H9 (cell line): ENCODE results near the gene RTP4. TPM values are rescaled to one million over a fixed set of nuclear protein-coding genes. Genes with fewer than 3 reads are reported as not detected.

ENCODE experiments used
- DNase-seq: peaks from one replicate; pipeline ENCODE4 v3.0.0-alpha.2; 2017
- H2AFZ ChIP-seq: one replicate; pipeline ENCODE4 v1.6.1; 2013; ENCODE audit warnings: mild to moderate bottlenecking, low read length, control low read depth, moderate library complexity
- H2AK5ac ChIP-seq: 2 replicates; pipeline ENCODE4 v1.6.1; 2013; ENCODE audit warnings: low read length, control low read depth, mixed read lengths; ENCODE audit not compliant: insufficient read length
- H2BK120ac ChIP-seq: one replicate; pipeline ENCODE4 v1.6.1; 2013; ENCODE audit warnings: low read depth, mild to moderate bottlenecking, low read length, control low read depth, inconsistent platforms; ENCODE audit not compliant: poor library complexity, severe bottlenecking
- H2BK12ac ChIP-seq: 2 replicates; pipeline ENCODE4 v1.6.1; 2013; ENCODE audit warnings: low read length, control low read depth, mixed read lengths, low read depth; ENCODE audit not compliant: insufficient read length
- H2BK15ac ChIP-seq: 2 replicates; pipeline ENCODE4 v1.6.1; 2013; ENCODE audit warnings: low read depth, low read length, control low read depth
- H2BK20ac ChIP-seq: one replicate; pipeline ENCODE4 v1.6.1; 2013; ENCODE audit warnings: low read depth, mild to moderate bottlenecking, low read length, control low read depth, inconsistent platforms; ENCODE audit not compliant: poor library complexity, severe bottlenecking
- H2BK5ac ChIP-seq: 2 replicates; pipeline ENCODE4 v1.6.1; 2013; ENCODE audit warnings: low read length, control low read depth, mixed read lengths; ENCODE audit not compliant: insufficient read length
- H3K14ac ChIP-seq: 2 replicates; pipeline ENCODE4 v1.6.1; 2013; ENCODE audit warnings: low read length, control low read depth; ENCODE audit not compliant: insufficient read depth
- H3K18ac ChIP-seq: 2 replicates; pipeline ENCODE4 v1.6.1; 2013; ENCODE audit warnings: low read depth, mild to moderate bottlenecking, mixed read lengths, low read length, control low read depth; ENCODE audit not compliant: insufficient read length
- H3K23ac ChIP-seq: 2 replicates; pipeline ENCODE4 v1.6.1; 2013; ENCODE audit warnings: low read length, control low read depth, mixed read lengths, low read depth; ENCODE audit not compliant: insufficient read length
- H3K23me2 ChIP-seq: 2 replicates; pipeline ENCODE4 v1.6.1; 2013; ENCODE audit warnings: low read depth, mild to moderate bottlenecking, mixed read lengths, low read length, control low read depth; ENCODE audit not compliant: insufficient read length, poor library complexity, severe bottlenecking
- H3K27ac ChIP-seq: 2 replicates; pipeline ENCODE4 v1.5.1; 2013; ENCODE audit warnings: low read length, control low read depth, mixed read lengths, low read depth; ENCODE audit not compliant: insufficient read length
- H3K27me3 ChIP-seq: 2 replicates; pipeline ENCODE4 v1.6.1; 2013; ENCODE audit warnings: low read length, control low read depth, inconsistent platforms; ENCODE audit not compliant: insufficient read depth
- H3K4ac ChIP-seq: 2 replicates; pipeline ENCODE4 v1.6.1; 2013; ENCODE audit warnings: low read depth, mild to moderate bottlenecking, control low read depth, inconsistent platforms, low read length, moderate library complexity
- H3K4me1 ChIP-seq: 2 replicates; pipeline ENCODE4 v1.6.1; 2013; ENCODE audit warnings: low read length, control low read depth, inconsistent platforms; ENCODE audit not compliant: insufficient read depth
- H3K4me2 ChIP-seq: 2 replicates; pipeline ENCODE4 v1.6.1; 2013; ENCODE audit warnings: low read length, control low read depth, mixed read lengths; ENCODE audit not compliant: insufficient read length, insufficient read depth
- H3K56ac ChIP-seq: 2 replicates; pipeline ENCODE4 v1.6.1; 2013; ENCODE audit warnings: low read depth, mild to moderate bottlenecking, mixed read lengths, low read length, control low read depth; ENCODE audit not compliant: insufficient read length
- H3K79me1 ChIP-seq: 2 replicates; pipeline ENCODE4 v1.6.1; 2013; ENCODE audit warnings: low read depth, mild to moderate bottlenecking, moderate library complexity, low read length, control low read depth, inconsistent platforms; ENCODE audit not compliant: insufficient read depth, poor library complexity, severe bottlenecking
- H3K79me2 ChIP-seq: 2 replicates; pipeline ENCODE4 v1.6.1; 2013; ENCODE audit warnings: low read length, control low read depth, inconsistent platforms; ENCODE audit not compliant: insufficient read depth
- H3K9ac ChIP-seq: 2 replicates; pipeline ENCODE4 v1.6.1; 2013; ENCODE audit warnings: low read length, control low read depth, mixed read lengths; ENCODE audit not compliant: insufficient read length; ENCODE audit errors: extremely low read depth
- H3K9me3 ChIP-seq: one replicate; pipeline ENCODE4 v1.6.1; 2013; ENCODE audit warnings: low read depth, low read length, inconsistent platforms; ENCODE audit not compliant: control insufficient read depth
- H3T11ph ChIP-seq: one replicate; pipeline ENCODE4 v1.6.1; 2013; ENCODE audit warnings: mild to moderate bottlenecking, low read length, control low read depth, inconsistent platforms
- H4K20me1 ChIP-seq: one replicate; pipeline ENCODE4 v1.6.1; 2013; ENCODE audit not compliant: control insufficient read depth, insufficient read length, insufficient read depth
- H4K5ac ChIP-seq: 2 replicates; pipeline ENCODE4 v1.6.1; 2013; ENCODE audit warnings: low read depth, mild to moderate bottlenecking, mixed read lengths, low read length, control low read depth; ENCODE audit not compliant: insufficient read length
- H4K8ac ChIP-seq: replicated peaks from 2 replicates; pipeline ENCODE4 v1.6.1; 2013; ENCODE audit warnings: low read length, control low read depth, mixed read lengths, low read depth; ENCODE audit not compliant: insufficient read length
- H4K91ac ChIP-seq: 2 replicates; pipeline ENCODE4 v1.6.1; 2013; ENCODE audit warnings: low read depth, mild to moderate bottlenecking, moderate library complexity, mixed read lengths, low read length, control low read depth; ENCODE audit not compliant: insufficient read length
- H3K27ac Mint-ChIP-seq, 3 experiments: 2 replicates in 2 of 3; 3 replicates in 1 of 3; pipeline ENCODE4 v1.8.0; 2020 to 2021; ENCODE audit warnings: mixed read lengths in 3 of 3, mild to moderate bottlenecking in 1 of 3, moderate library complexity in 1 of 3
- H3K27me3 Mint-ChIP-seq: 2 replicates; pipeline ENCODE4 v1.8.0; 2021; ENCODE audit warnings: low read depth, mild to moderate bottlenecking, moderate library complexity, mixed read lengths
- H3K36me3 Mint-ChIP-seq, 3 experiments: 2 replicates in 2 of 3; 3 replicates in 1 of 3; pipeline ENCODE4 v1.8.0; 2020 to 2021; ENCODE audit warnings: low read depth in 3 of 3, mixed read lengths in 3 of 3; ENCODE audit not compliant: insufficient read depth in 1 of 3
- H3K4me1 Mint-ChIP-seq, 2 experiments: 2 replicates each; pipeline ENCODE4 v1.8.0; 2020; ENCODE audit warnings: mixed read lengths in 2 of 2
- H3K4me3 Mint-ChIP-seq, 2 experiments: 2 replicates in 1 of 2; 3 replicates in 1 of 2; pipeline ENCODE4 v1.8.0; 2020 to 2021; ENCODE audit warnings: mild to moderate bottlenecking in 2 of 2, mixed read lengths in 2 of 2, moderate library complexity in 1 of 2
- H3K9me3 Mint-ChIP-seq, 2 experiments: 2 replicates in 1 of 2; 3 replicates in 1 of 2; pipeline ENCODE4 v1.8.0; 2020; ENCODE audit warnings: mild to moderate bottlenecking in 2 of 2, mixed read lengths in 2 of 2, moderate library complexity in 1 of 2
- CTCF ChIP-seq: fragments of 200-600 bp; sonication (generic); conservative IDR thresholded peaks from 3 replicates; pipeline ENCODE4 v1.8.0; 2021; ENCODE audit warnings: antibody characterized with exemption, mild to moderate bottlenecking
- WGBS: extraction: QIAGEN DNeasy Blood & Tissue Kit; methylation state at CpG from one replicate; pipeline ENCODE4 v1.1.7; 2013; ENCODE audit warnings: missing lambda C conversion rate, low lambda C conversion rate, mixed read lengths; ENCODE audit not compliant: insufficient read length; ENCODE audit errors: extremely low coverage; 5-methylcytosine and 5-hydroxymethylcytosine counted together
- total RNA-seq: library from RNA; stranded (reverse); gene quantifications from 2 replicates; pipeline ENCODE4 v1.2.1, GENCODE V29; 2021

Gene RTP4
- total RNA-seq, 1 experiment from 2014 or later, result not detected

- Histone ChIP-seq H2AK5ac (no peak overlapping the region), H4K91ac (no peak overlapping the region), H3K4me1 (no peaks in the 10 kb centered on the region; the same call in 1 of the 2 replicates), H3K9ac (no peak overlapping the region), H3K18ac (no peak overlapping the region), H3T11ph (no peak overlapping the region), H3K23me2 (no peaks in the 10 kb centered on the region), H2AFZ (no peak overlapping the region), H3K14ac (no peak overlapping the region), H2BK20ac (no peak overlapping the region), H2BK12ac (no peak overlapping the region), H4K20me1 (no peaks in the 10 kb centered on the region), H3K56ac (no peak overlapping the region), H2BK15ac (no peak overlapping the region), H3K4me2 (no peak overlapping the region), H2BK5ac (no peak overlapping the region), H3K27me3 (no peaks in the 10 kb centered on the region), H3K9me3 (no peaks in the 10 kb centered on the region), H3K23ac (no peak overlapping the region), H2BK120ac (no peak overlapping the region), H3K79me1 (no peaks in the 10 kb centered on the region), H4K5ac (no peak overlapping the region), H3K27ac (no peak overlapping the region), H4K8ac (no peak overlapping the region), H3K79me2 (no peaks in the 10 kb centered on the region), H3K4ac (no peak overlapping the region)
- H3K27me3 Mint-ChIP-seq, result no peaks in the 10 kb centered on the region
- H3K36me3 Mint-ChIP-seq, result peaks cover 0 to 4% (median 2%) of the 10 kb centered on the region in 3 experiments; a peak in 1 of 7 replicates
- H3K4me1 Mint-ChIP-seq, result peaks cover 15 to 17% of the 10 kb centered on the region in 2 experiments
- H3K9me3 Mint-ChIP-seq, result peaks cover 0 to 2% of the 10 kb centered on the region in 2 experiments; a peak in 2 of 5 replicates
- no peak for TF ChIP-seq CTCF
- no peak for DNase-seq
- H3K4me3 Mint-ChIP-seq, result no peak overlapping the region
- no CpG with 5 or more reads among the region's 4 CpGs for WGBS
- 0 out of 7 replicates have a peak overlapping the region, but pooled peaks of 1 of the 3 experiments have one; percentile 4 for H3K27ac Mint-ChIP-seq
These were observed 15.1 kb downstream of the RTP4 start for GRCh38 chr3:187383246-187383645.
